Amygdala (tissue), 56 donors: ENCODE measurements around the gene MKLN1.
"Not testable (repeated sequence)": the region's sequence is repeated elsewhere in the genome, so short reads cannot be mapped to it uniquely, and the experiment has no call there.

Source experiments
- DNase-seq, 56 donors: peaks; one replicate each; lab custom pipeline; 2025; lab: John Stamatoyannopoulos, UW

The MKLN1 gene

DNA sequence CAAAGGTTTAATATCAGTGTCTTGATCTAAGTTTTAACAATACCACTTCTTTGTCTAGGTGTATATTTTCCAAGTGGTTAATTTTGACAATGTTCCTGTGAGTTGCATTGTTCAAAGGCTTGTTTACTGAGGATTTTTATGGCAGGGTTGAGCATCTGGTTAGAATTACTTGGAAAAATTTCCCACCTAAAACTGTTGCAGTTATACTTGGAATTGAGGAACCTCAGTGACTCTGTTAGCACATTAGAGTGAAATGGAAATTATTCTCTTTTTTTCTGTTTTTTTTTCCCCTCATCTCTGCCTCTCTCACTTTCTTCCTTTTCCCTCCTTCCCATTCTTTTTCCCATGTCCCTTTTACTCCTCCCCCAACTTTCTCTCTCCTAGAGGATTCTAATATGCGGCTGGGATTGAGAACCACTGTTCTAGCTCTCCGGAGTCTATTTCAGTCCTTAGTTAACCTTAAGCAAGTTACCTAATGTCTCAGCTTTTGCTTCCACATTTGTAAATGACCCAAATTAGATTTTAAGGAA is 121.8 kb downstream of the MKLN1 start:
- no peak for DNase-seq

GRCh38 chr7:131454498-131454897 is 126.8 kb downstream of the MKLN1 start:
- no peak for DNase-seq

- no peak for DNase-seq
Measured at GRCh38 chr7:131455001-131455400, 127.3 kb downstream of the MKLN1 start.

GRCh38 chr7:131455546-131455945 is 127.9 kb downstream of the MKLN1 start:
- no peak for DNase-seq

GRCh38 chr7:131456338-131456737 is 128.7 kb downstream of the MKLN1 start:
- no peak for DNase-seq

GRCh38 chr7:131459256-131459655 is 131.6 kb downstream of the MKLN1 start:
- DNase-seq, result no peak

GRCh38 chr7:131462059-131462458 is 134.4 kb downstream of the MKLN1 start:
- no peak for DNase-seq

DNA sequence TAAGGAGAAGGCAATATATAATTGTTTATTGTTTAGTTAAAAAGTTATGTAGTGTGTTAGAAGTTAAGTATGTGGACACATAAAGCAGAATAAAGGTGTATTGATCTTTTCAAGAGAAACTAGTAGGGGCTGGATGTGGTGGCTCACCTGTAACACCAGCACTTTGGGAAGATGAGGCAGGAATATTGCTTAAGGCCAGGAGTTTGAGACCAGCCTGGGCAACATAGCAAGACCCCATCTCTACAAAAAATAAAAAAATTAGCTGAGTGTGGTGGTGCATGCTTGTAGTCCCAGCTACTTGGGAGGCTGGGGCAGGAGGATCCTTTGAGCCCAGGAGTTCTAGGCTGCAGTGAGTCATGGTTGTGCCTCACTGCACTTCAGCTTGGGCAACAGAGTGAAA is 135.0 kb downstream of the MKLN1 start:
- DNase-seq, result not testable (repeated sequence)

DNA sequence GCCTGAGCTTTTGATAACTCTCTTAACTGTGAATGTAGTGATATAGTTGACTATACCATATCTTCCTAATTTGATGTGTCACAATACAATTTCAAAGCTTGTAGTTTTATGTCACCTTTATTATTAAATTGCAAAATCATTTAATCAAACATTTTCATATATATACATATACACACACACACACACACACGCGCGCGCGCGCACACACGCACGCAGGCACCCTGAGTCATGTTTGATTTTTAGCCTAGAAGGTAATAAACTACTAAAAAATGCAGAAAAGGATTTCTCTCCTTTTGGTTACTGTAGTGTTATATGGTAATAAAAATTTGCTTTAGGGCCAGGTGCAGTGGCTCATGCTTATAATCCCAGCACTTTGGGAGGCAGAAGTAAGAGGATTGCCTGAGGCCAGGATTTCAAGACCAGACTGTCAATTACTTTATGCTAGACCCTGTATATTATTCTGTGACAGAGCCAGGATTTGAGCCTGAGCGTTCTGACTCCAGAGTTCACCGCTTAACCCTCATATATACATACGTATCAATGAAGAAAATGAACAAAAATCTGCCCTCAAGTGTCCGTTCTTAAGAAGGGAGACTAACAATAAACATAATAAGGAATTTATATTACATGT is 139.2 kb downstream of the MKLN1 start:
- DNase-seq, result no peak

- no peak for DNase-seq
Measured at GRCh38 chr7:131467788-131468187, 140.1 kb downstream of the MKLN1 start.

DNA sequence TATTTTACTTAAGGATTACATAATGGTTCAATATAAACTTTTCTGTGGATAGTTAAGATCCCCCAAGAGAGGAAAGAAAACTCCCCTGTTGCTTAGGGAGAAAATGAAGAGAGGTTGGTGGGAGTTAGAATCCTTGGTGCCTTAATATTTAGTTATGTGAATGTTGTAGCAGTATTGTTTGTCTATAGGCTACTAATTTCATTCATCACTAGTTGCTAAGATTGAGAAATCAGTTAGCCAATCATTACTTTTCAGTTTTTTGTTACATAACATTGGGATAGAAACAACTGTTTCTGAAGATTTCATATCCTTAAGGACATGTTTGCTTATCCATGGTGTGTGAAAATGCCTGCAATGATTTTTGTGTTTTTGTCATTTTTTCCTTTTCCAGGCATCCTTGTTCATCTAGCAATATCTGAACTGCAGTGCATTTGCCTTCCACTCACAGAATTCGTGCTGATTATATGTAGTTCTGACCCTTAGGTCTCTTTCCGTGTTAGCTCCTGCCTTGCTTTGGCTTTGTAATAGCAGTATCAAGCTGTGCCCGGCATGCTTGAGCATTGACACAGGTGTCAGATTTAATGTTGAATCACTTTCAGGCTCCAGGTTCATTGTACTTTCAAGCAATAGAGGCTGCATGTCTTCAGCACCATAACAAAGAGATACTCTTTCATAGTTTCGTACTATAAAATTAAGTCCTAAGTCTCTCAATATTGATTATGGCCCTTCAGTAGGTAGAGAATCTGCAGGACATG is 143.8 kb downstream of the MKLN1 start:
- no peak for DNase-seq

GRCh38 chr7:131476740-131477139 is 149.1 kb downstream of the MKLN1 start:
- DNase-seq, result no peak

- no peak for DNase-seq
Measured at GRCh38 chr7:131480384-131481315, 153.0 kb downstream of the MKLN1 start.

GRCh38 chr7:131482800-131483199 is 155.1 kb downstream of the MKLN1 start:
- DNase-seq, result no peak

GRCh38 chr7:131483586-131483985 is 155.9 kb downstream of the MKLN1 start:
- no peak for DNase-seq

- DNase-seq, result no peak
Measured at GRCh38 chr7:131486346-131486745, 158.7 kb downstream of the MKLN1 start.

- DNase-seq, result no peak
Measured at GRCh38 chr7:131487217-131487616, 159.5 kb downstream of the MKLN1 start.

- DNase-seq, result no peak
Measured at GRCh38 chr7:131488361-131488760, 160.7 kb downstream of the MKLN1 start.

DNA sequence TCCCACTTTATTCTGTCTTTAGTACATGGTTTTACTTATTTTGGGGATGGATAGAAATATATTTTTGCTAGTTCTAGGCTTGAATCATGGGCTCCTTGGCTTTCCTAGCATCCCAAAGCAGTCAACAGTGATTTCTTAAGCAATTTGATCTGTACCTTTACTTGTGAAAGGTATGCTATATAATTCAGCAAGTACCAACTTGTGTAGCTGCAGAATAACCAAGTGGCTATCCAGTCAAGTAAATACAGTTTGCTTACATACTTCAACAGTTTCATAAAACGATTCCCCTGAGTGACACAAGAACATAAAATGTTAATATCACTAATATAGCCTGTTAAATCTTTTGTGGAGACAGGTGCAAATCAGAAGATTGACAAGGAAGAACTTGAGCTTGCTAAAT is 161.5 kb downstream of the MKLN1 start:
- no peak for DNase-seq

DNA sequence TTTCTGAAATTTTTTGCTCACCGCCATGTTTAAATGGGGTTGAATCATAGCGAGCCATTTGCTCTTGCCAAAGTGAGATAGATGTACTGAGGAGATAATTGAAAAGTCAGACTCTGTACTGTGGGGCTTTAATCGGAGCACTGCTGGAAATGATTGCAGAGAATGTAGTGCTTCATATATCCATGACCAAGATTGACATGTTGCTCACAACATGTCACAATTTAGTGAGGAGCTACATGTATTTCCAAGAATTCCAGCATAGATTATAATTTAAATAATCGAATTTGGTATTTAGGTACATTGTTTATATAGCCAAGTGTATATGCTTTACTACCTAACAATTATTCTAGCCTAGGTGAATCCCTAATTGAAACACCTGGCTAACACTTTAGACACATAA is 162.2 kb downstream of the MKLN1 start:
- no peak for DNase-seq

DNA sequence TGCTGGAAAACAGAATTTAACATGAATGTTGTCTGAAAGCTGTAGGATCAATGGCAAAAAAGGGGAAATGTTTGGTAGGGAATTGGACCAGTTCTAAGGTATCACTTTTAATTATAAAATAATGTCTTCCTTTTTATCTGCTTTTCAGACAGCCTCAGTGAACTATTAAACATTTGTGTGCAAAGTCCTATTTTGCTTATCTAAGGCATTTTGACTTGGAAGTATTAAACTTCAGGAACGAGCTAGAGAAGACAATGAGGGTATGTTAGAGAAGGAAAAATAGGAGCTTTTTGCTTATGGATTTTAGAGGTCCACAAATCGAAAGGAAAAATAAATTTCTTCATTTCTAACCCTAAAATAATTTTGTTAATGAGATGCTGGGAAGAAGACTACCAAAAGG is 165.4 kb downstream of the MKLN1 start:
- no peak for DNase-seq
